Stimulated activated CD8-positive, alpha-beta memory T cell treated with anti-CD3 and anti-CD28 coated beads, Interleukin-7, amount 100 ng/mL, for 48 hours (primary cell): ENCODE data around the gene LUC7L3.
"Not testable (repeated sequence)": the region's sequence is repeated elsewhere in the genome, so short reads cannot be mapped to it uniquely, and the experiment has no call there.

ENCODE experiments used
- DNase-seq, 2 donors: peaks; one replicate each; pipeline ENCODE4 v3.0.0-alpha.2; 2020; ENCODE audit warnings: low read depth in 1 of 2; ENCODE audit errors: extremely low read depth in 1 of 2

LUC7L3 gene

DNA sequence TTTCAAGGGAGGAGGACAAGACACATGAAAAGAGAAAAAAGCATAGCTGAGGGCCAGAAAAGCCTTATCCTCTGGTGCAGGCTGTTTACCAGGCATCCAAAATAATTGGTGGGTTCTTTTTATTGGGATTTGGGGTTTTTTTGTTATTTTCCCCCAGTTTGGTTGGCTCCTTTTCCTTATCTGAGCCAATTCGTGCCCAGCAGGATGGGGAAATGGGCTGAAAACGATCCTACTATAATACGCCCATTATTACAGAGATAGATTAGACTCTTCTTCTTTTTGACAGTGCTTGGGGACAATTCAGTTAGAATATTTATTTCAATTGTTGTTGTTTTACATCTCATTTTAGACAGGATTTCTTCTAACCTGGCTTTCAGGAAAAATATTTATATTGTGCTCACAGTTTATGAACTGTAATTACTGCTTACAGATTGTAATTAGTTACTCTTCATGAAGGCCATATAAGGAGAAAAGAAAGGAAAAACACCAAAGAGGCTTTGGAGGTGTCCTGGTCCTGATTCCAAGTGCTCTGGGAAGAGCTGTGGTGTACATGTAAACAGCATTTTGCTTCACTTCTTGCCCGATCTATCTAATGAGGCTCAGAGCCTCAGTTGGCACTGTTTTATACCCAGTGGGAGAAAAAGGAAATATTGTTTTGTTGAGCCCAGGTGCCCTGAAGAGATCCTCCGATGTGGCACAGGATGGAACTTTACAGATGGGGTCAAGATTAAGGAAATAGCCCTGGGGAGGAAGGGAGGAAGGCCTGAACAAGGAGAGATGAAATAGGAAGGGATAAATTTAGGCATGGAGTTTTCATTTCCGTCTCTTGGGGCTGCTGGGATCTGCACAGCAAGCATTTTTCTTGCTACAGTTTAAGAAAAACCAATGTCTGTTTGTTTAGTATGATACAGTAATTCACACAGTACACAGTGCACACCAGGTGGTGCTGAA is 11.1 kb upstream of the LUC7L3 start:
- no peak for DNase-seq

DNA sequence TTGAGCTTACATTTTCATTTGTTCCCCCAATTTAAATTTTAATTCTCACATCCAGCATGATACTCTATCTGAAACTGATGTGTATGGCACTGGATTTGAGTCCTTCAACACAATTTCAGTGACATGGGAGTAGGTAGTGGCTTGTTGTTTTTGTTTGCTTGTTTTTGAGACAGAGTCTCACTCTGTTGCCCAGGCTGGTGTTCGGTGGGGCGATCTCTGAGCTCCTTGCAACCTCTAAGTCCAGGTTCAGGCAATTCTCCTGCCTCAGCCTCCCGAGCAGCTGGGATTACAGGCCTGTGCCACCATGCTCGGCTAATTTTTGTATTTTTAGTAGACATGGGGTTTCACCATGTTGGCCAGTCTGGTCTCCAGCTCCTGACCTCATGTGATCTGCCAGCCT is 10.3 kb upstream of the LUC7L3 start:
- DNase-seq = not testable (repeated sequence)

DNA sequence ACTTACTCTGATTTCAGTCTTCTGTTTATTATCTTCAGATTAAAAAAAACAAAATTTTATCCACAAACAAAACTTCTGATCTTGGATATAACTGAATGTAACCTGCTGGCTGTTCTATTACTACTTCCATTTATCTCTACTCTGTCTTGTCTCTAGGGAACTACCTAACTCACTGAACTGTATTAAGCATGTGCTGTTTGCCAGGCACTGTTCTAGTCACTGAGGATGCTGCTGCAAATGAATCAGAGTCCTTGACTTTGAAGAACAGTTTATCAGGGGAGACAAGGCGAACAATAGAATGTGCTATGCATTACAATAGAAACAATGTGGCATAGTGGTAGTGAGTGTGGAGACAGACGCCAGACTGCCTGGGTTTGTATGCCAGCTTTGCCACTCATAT is 9.4 kb upstream of the LUC7L3 start:
- DNase-seq = no peak

DNA sequence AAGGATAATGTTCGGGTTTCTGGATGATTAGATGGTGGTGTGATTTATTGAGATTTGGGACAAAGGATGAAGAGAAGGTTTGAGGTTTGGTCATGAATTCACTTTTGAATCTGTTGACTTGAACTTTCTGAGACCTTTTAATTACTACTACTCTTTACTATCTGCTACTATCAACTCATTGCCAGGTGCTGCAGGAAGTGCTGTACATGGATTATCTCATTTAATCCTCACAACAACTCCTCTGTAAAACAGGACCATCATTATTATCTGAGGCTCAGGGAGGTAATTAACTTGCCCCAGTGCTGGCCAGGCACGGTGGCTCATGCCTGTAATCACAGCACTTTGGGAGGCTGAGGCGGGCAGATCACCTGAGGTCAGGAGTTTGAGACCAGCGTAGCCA is 8.8 kb upstream of the LUC7L3 start:
- DNase-seq = no peak

DNA sequence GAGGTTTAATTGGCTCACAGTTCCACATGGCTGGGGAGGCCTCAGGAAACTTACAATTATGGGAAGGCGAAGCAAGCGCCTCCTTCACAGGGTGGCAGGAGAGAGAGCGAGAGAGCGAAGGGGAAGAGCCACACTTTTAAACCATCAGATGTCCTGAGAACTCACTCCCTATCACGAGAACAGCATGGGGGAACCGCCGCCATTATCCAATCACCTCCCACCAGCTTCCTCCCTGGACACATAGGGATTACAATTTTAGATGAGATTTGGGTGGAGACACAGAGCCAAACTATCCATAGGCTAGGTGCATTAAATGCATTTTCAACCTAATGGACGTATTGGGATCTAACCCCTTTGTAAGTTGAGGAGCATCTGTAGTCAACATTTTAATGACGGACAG is 6.8 kb upstream of the LUC7L3 start:
- no peak for DNase-seq

DNA sequence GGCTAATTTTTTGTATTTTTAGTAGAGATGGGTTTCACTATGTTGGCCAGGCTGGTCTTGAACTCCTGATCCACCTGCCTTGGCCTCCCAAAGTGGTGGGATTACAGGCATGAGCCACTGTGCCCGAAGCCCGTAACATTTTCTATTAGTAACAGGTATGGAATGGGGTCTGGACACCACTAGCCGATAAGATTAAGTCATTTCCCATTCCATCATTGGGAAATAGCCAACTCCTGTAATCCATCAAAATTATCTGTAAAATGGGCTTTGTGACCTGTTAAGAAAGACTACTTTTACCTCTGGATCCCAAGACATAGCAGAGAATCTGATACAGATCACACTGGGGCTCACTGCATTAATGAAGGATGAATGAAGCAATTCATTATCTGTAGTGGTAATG is 3.9 kb upstream of the LUC7L3 start:
- DNase-seq = no peak

DNA sequence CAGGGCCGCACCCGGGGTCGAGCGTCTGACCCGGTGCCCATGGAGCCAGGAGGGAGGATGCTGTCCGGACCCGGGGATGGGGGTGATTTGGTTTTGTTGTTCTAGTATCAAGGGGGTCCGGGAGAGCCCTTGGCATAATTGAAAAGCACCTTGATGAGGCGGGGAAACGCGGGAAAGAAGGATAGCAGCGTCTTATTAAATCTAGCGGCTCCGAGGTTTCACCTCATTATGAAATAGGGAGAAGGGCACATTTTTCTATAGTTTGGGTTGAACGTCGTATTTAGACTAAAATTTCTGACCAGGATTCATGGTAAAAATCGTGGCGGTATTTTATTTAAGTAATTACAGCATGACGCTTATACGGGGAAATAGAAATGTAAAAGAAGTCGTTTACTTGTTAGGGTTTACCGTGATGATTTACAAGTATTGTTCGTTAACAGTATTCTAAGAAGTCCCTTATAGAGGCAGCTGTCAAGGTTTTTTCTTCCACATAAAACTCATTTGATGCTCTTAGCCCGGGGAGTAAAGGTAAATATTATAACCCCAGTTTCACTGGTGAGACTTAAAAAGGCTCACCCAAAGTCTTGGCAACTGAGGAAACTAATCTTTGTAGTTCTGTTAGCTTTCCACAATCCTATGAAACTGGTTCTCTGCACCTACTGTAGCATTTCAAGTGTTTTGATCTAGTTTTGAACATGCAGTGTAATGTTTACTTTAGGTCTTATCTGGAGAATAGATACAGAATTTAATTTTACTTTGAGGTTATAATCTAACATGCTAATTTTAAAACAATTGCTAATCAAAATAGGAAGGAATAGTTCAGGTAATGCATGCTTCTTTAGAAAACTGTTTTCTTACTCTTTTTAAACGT is 756 bp downstream of the LUC7L3 start:
- no peak for DNase-seq

DNA sequence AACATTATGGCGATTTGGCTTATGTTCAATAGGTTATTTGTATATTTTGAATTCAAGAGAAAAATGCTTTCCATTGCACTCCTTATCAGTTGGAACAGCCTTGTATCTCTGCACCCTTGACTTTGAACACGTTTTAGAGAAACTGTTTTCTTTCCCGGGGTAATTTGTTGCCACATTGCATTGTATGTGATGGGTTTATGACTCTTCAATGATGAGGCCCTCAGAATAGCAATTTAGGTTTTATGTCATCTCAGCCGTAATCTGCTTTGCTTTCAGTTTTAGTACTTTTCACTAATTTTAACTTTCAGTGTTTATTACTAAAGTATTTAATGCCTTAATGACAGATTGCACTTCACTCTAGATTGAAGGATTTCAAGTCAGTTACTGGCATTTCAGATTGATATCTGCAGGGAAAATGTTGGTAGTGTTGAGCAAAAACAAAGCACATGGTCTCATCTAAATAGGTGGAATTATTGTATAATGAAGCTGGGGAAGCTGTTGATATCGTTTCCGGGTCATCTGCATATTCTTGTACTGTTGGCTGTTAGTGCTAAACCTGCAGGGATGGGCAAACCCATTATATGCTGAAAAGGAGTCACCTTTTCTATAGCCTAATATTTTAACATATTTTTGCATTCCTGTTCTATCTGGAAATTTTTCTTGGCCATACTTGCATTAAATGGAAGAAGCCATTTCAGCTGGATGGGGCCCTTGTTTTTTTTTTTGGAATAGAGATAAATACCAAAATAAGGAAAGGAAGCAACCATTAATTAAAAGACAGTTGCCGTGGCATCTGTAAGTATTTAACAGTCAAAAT is 2.0 kb downstream of the LUC7L3 start:
- DNase-seq = no peak

DNA sequence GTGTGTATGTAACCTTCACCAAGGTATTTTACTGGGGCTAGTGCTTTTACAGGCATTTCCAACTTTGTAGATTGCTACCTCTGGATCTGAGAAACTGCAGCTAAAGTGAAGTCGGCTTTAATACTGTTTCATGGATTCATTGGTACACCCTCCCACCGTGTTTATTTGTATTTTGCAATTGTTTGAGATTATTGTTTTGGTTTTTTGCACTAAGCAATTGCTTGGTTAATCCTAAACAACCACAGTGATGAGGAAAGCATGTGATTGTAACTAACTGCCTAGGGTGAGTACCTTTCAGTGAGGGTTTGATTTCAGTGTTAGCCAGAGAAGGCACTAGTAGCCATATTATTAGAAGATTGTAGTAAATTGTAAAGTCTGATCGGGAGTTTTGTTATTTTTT is 3.3 kb downstream of the LUC7L3 start:
- DNase-seq = no peak

DNA sequence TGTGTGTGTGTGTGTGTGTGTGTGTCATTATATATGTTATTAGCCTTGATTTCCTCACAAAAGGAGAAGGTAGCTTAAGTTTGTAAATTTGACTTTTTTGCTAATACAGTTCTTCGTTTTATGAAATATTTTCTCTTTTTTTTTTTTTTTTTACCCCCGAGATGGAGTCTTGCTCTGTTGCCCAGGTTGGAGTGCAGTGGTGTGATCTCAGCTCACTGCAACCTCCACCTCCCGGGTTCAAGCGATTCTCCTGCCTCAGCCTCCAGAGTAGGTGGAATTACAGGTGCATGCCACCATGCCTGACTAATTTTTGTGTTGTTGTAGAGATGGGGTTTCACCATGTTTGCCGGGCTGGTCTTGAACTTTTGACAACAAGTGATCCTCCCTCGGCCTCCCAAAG is 5.2 kb downstream of the LUC7L3 start:
- DNase-seq = not testable (repeated sequence)

DNA sequence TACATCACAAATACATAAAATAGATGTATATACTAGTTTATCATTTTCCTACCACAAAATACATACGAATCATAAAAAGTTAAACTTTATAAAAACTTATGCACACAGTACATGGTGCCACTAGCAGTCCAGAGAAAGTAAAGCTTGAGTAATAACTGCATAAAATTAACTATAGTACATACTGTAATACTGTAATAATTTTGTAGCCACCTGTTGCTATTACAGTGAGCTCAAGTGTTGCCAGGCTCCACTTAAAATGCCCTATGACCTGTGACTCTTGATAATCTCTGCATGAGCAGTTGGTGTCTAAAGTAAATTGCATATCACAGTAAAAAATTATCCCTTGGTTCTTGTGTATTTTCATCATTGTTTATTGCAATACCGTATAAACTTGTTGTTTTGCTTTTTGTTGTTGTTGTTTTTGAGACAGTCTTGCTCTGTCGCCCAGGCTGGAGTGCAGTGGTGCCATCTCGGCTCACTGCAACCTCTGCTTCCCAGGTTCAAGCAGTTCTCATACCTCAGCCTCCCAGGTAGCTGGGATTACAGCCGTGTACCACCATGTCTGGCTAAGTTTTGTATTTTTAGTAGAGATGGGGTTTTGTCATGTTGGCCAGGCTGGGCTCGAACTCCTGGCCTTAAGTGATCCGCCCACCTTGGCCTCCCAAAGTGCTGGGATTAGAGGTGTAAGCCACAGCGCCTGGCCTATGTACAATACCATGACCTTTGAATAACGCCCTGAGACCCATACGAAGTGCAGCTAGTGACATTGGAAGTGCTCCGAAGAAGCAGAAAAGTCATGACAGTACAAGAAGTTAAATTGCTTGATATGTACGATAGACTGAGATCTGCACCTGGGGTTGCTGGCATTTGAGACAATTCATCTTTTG is 6.6 kb downstream of the LUC7L3 start:
- no peak for DNase-seq

DNA sequence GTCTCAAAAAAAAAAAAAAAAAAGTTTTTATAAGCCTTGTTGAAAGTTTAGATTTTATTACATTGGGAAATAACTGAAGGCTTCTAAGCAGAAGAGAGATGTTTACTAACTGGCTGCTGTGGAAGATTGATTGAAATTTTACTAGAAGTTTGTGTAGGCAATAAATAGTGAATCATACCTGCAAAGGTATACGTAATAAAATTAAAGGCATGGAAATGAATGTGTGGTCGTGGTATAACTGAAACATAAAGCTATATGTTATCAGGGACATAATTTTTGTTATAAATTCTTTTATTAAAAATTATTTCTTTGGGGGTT is 8.7 kb downstream of the LUC7L3 start:
- DNase-seq = no peak

DNA sequence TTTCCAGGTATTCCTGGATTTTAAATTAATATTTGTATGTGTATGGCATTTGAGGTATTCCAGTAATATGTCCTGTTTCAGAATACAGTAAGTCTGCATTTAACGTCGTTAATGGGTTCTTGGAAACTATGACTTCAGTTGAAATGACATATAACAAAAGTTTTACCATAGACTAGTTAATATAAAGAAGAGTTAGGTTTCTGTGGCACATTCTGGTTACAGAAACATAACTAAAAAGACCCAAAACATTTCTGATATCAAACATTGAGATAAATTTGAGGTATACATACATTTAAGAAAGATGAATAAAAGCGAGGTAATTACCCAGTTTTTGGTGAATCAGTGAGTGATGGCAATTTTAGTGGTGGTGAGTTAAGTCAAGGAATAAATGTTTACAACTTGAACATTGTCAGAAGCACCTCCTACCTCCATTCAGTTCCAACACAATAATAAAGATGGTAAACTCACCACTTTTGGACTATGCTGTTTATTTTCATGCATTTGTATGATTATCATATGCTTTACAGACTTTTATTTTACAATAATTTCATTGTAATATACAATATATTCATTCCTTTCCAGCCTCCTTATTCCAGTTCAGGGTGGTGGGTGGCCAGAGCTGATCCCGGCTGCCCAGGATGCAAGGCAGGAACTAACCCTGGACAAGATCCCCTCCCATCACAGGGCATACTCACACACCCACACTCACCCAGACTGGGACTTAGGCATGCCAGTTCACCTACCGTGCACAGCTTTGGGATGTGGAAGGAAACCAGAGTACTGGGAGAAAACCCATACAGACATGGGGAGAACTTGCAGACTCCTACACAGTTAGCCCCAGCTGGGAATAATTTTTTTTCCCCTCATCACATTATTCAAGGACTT is 9.7 kb downstream of the LUC7L3 start:
- DNase-seq = no peak

DNA sequence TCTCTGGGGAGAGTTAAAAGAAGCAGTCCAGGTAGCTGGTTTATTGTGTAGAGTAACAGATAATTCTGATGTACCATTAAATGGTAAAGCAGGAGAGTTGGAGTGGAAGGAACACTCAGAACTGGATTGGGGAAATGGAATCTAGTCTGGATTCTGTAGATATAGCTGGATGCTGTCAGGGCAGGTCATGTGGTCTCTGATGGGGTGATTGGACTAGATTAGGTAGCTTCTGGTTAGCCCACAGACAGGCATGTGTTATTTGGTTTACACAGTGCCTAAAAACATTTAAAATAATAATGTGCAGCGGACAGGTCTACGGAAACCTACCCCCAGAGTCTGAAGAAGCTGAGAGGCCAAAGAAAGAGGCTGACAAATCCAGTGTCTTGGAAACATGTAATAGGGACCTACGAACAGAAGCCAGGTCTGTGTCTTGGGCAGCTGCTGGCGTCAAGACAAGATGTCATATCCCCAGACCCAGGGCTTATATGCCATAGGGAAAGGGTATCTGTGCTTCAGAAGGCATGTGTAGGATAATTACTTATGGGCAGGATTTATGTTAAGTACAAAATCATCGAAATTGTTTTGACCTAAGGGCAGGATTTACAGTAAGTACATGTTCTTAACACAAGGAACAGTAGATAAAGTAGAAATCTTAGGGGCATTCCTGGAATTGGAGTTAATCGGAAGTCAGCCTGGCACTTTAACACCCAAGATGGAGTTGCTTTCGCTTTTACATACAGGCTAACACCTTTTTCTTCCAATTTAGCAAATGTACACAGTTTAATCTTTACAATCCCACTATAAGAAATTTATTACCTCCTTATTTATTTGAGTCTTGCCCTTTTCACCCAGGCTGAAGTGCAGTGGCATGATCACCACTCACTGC is 12.4 kb downstream of the LUC7L3 start:
- no peak for DNase-seq

DNA sequence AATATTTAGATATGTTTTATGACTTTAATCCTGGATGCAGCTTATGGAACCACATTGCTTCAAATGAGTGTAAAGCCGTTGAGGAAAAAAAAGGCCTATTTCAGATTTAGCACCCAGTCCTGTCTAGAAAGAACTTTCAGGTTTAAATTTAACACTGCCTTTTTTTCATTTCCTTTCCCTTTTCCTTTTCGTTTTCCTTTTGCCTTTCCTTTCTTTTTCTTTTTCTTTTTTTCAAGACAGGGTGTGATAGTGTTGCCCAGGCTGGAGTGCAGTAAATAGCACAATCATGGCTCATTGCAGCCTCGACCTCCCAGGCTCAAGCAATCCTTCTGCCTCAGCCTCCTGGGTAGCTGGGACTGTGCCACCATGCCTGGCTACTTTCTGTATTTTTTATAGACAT is 15.9 kb downstream of the LUC7L3 start:
- DNase-seq = no peak

DNA sequence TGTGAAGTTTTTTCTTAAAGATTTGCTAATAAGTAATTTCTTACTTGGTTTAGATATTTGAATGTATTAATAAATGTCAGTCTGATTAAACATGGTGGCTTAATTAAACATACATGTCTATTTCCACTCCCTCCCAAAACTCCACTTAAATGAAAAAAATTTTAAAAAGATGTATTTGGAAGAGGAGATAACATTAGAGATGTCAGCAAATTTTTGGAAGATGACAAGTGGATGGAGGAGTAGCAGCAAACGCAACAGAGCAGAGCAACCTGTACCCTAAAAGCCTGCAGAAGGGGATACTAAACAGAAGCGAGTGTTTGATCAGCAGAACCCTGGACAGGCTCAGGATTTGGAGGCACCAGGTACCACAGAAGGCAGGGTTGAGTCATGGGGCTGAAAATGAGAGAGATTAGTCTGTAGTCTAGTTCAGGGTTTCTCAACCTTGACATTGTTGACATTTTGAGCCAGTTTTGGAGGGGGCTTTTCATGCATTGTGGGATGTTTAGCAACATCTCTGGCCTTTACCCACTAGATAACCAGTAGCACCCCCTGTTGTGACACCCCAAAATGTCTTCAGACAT is 17.8 kb downstream of the LUC7L3 start:
- DNase-seq = peak in 1 of 2 donors; percentile 20

DNA sequence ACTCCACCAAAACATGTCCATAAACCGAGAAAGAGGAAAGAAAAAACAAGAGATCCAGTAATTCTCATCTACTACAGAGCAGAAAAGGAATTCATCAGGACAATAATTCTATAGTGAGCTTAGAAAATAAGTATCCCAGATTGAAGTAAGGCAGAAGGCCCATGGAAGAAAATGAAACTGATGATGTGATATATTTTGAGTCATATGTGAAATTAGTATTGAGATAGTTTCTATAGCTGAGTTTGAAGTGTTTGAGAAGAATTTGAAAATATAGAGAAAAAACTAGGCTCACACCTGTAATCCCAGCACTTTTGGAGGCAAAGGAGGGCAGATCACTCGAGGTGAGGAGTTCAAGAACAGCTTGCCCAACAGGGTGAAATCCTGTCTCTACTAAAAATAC is 19.7 kb downstream of the LUC7L3 start:
- no peak for DNase-seq

DNA sequence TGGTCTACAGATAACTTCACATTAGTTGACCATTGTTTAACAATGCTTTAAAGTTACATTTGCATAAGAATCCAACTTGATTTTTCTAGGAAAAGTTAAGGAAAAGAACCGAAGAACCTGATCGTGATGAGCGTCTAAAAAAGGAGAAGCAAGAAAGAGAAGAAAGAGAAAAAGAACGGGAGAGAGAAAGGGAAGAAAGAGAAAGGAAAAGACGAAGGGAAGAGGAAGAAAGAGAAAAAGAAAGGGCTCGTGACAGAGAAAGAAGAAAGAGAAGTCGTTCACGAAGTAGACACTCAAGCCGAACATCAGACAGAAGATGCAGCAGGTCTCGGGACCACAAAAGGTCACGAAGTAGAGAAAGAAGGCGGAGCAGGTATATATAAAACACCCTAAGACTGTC is 26.2 kb downstream of the LUC7L3 start:
- DNase-seq = no peak
